GM12864 (cell line): ENCODE results near the gene THOP1.

Source experiments
- DNase-seq: peaks from one replicate; pipeline ENCODE4 v3.0.0-alpha.2; 2011; ENCODE audit warnings: low read depth
- H3K4me3 ChIP-seq: 2 replicates; pipeline ENCODE4 v1.5.1; 2011; ENCODE audit warnings: mild to moderate bottlenecking, low read depth, low read length, control low read depth
- TF ChIP-seq, protein P1 (sequence below): IDR thresholded peaks from 2 replicates; pipeline ENCODE4 v1.5.1; 2011; ENCODE audit warnings: low read depth, mild to moderate bottlenecking, moderate library complexity, low read length, control low read depth, inconsistent platforms; ENCODE audit errors: missing control alignments

THOP1 gene

DNA sequence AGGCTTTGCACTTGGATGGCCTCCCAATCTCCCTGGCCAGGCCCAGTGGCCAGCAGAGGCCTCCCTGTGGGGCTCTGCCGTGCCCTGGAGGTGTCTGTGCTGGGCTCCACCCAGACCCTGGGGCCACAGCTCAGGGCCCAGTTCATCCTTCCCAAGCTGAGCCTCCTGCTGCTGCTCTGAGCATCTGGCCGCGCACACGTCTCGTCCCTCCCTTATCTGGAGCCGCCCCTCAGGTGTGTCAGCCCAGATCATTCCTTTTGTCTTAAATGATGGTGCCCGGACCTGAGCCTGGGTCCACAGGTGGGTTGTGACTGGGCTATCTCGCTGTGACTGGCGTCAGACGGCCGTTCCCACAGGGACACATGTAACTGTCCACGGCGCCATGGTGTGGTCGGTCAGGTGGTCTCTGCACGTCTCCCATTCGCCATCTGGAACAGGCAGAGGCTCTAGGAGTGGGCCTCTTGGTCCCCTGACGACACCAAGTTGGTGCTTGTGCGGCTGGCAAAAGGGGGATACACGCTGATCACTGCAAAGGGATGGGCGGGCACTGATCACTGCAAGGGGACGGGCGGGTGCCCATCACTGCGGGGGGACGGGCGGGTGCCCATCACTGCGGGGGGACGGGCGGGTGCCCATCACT is 20.1 kb downstream of the THOP1 start:
- TF ChIP-seq, protein P1, sequence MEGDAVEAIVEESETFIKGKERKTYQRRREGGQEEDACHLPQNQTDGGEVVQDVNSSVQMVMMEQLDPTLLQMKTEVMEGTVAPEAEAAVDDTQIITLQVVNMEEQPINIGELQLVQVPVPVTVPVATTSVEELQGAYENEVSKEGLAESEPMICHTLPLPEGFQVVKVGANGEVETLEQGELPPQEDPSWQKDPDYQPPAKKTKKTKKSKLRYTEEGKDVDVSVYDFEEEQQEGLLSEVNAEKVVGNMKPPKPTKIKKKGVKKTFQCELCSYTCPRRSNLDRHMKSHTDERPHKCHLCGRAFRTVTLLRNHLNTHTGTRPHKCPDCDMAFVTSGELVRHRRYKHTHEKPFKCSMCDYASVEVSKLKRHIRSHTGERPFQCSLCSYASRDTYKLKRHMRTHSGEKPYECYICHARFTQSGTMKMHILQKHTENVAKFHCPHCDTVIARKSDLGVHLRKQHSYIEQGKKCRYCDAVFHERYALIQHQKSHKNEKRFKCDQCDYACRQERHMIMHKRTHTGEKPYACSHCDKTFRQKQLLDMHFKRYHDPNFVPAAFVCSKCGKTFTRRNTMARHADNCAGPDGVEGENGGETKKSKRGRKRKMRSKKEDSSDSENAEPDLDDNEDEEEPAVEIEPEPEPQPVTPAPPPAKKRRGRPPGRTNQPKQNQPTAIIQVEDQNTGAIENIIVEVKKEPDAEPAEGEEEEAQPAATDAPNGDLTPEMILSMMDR: no peak
- H3K4me3 ChIP-seq: no peak overlapping the region
- DNase-seq: no peak

DNA sequence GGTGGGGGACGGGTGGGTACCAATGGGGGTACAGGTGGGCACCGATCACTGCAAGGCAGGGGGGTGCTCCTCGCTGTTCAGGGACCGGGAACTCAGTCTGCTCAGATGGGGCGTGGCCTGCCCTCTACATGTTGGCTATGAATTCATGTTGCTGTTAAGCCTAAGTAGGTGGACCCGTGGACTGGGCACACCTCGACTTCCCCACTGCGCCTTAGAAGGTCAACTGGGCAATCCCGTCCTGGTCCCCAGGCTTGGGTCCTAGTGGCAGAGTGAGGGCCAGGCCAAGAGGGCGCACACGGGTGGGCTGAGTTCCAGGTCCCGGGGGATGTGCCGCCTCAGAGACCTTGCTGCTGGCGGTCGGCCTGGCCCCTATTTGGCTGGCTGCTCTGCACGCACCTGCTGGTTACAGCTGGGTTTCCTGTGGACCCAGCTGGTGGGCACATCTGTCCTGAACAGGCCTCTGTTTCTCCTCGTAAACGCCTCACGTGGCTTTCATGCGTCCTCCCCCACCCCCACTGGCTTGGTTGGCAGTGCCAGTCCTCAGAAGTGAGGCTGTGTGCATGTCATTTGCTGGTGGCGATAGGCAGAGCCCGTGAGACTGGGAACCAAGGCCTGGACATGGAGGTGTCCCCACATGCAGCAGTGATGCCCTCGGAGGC is 20.8 kb downstream of the THOP1 start:
- H3K4me3 ChIP-seq: no peak overlapping the region
- TF ChIP-seq, protein P1: no peak
- no peak for DNase-seq

DNA sequence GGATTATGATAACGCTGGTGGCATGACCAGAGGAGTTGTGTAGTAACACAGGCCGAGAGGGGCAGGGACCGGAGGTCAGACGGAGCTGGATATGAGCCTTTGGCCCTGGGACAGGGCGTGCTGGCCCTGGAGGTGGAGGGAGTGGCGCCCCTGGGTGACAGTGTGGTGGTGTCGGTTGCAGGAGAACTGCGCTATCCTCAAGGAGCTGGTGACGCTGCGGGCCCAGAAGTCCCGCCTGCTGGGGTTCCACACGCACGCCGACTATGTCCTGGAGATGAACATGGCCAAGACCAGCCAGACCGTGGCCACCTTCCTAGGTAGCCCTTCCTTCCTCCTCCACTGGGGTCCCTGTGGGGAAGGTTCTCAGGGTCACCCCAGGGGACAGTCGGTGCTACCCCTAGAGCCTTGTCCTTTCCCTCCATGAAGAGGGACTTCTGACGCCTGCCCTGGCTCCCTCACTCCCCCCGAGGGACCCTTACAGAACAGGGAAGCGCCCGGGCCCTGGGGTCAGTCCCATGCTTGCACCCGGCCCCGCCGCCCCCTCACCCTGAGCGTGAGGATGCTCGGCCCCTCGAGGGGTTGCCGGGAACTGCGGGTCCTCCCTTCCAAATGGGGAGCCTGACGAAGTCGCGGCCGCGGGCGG is 21.6 kb downstream of the THOP1 start:
- H3K4me3 ChIP-seq: no peak overlapping the region
- DNase-seq: no peak
- TF ChIP-seq, protein P1: no peak

DNA sequence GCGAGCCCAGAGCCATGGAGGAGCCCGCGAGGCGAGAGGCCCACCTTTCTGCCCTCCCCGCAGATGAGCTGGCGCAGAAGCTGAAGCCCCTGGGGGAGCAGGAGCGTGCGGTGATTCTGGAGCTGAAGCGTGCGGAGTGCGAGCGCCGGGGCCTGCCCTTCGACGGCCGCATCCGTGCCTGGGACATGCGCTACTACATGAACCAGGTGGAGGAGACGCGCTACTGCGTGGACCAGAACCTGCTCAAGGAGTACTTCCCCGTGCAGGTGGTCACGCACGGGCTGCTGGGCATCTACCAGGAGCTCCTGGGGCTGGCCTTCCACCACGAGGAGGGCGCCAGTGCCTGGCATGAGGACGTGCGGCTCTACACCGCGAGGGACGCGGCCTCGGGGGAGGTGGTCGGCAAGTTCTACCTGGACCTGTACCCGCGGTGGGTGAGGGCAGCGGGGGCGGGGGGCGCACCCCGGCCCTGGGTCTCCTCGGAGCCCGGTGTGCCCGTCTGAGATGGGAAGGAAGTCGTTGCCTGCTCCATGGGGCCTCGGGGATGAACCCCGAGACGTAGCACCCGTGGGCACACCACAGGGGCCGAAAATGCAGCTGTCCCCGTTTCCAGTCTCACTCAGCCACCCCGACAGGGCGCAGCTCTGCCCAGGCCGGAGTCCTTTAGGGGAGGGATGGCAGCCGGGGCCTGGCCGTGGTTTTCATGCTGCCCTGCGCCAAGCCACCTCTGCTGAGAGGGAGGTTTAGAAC is 22.3 kb downstream of the THOP1 start:
- TF ChIP-seq, protein P1: no peak
- no peak for DNase-seq
- no peak overlapping the region for H3K4me3 ChIP-seq

DNA sequence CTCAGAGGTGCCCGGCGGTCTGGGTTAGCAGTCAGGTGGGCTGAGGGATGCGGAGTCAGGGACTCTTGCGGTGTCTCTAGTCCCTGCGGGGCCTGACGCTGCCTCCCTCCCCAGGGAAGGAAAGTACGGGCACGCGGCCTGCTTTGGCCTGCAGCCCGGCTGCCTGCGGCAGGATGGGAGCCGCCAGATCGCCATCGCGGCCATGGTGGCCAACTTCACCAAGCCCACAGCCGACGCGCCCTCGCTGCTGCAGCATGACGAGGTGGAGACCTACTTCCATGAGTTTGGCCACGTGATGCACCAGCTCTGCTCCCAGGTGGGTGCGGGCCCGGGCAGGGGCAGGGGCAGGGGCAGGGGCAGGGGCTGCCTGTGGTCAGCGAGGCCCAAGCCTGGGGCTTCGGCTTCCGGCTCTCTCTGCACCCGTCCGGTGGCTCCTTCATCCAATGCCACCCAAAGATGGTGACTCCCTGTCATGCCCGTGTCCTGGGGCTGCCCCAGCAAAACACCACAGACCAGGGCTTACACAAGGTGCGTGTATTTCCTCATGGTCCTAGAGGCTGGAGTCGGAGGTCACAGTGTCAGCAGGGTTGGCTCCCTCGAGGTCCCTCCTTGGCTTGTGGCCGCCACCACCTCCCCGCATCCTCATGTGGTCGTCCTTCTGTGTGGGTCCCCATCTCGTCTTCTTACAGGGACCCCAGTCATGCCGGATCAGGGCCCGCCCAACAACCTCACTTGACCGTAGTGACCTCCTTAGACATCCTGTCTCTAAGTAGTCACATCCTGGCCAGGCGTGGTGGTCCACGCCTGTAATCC is 23.0 kb downstream of the THOP1 start:
- no peak for DNase-seq
- TF ChIP-seq, protein P1: no peak
- no peak overlapping the region for H3K4me3 ChIP-seq

DNA sequence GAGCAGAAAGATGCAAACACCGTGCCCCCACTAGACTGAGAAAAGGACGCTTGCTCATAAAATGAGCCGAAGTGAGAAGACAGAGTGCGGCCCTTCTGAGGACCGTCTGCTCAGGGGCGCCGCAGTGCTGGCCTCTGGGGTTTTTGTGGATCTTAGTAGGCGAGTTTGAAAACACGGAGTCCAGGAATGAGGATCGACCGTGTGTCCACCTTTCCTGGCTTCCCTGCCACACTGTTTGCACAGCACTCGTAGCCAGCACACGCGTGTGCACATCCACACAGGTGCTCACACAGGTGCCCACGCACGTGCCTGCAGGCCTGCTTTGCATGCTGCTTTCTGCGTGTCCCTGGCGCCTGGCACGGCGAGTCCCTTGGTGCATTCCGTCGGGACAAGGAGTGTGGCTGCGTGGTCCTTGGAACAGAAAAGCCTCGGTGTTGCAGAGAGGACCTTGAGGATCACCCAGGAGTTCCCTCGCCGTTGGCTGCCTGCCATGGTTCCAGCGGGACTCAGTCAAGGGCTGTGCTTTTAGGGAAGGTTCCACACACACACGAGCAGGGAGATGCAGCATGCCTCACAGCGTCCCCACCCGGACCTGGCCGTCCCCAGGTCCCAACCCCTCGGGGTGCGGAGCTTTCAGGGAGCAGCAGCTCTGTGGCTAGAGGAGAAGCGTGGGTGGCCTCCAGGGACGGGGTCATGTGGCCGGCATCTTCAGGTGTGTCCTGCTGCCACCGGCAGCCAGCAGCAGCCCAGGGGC is 24.3 kb downstream of the THOP1 start:
- TF ChIP-seq, protein P1: no peak
- no peak overlapping the region for H3K4me3 ChIP-seq
- DNase-seq: no peak
